HEK293 (cell line): ENCODE data around the gene CBR1.

Source experiments
- GFI1B ChIP-seq: fragments of 450-650 bp; formaldehyde crosslinking; IDR thresholded peaks from 2 replicates; pipeline ENCODE4 v1.5.1; 2016; ENCODE audit warnings: missing biosample characterization, missing genetic modification characterization
- KLF9 ChIP-seq: fragments of 450-650 bp; formaldehyde crosslinking; IDR thresholded peaks from 2 replicates; pipeline ENCODE4 v1.5.1; 2016; ENCODE audit warnings: missing biosample characterization, missing genetic modification characterization, low read depth
- MYNN ChIP-seq: fragments of 450-650 bp; formaldehyde crosslinking; IDR thresholded peaks from 2 replicates; pipeline ENCODE4 v1.5.1; 2016; ENCODE audit warnings: missing biosample characterization, missing genetic modification characterization, borderline replicate concordance
- YY1 ChIP-seq: fragments of 450-650 bp; formaldehyde crosslinking; IDR thresholded peaks from 2 replicates; pipeline ENCODE4 v1.5.1; 2018; ENCODE audit warnings: missing biosample characterization, missing genetic modification characterization
- ZBTB21 ChIP-seq: fragments of 450-650 bp; formaldehyde crosslinking; IDR thresholded peaks from 2 replicates; pipeline ENCODE4 v1.5.1; 2017; ENCODE audit warnings: missing biosample characterization, missing genetic modification characterization
- ZEB2 ChIP-seq: fragments of 450-650 bp; formaldehyde crosslinking; IDR thresholded peaks from 2 replicates; pipeline ENCODE4 v1.5.1; 2016; ENCODE audit warnings: missing biosample characterization, missing genetic modification characterization
- ZNF133 ChIP-seq: fragments of 450-650 bp; formaldehyde crosslinking; IDR thresholded peaks from 2 replicates; pipeline ENCODE4 v1.5.1; 2016; ENCODE audit warnings: missing biosample characterization, missing genetic modification characterization
- ZNF184 ChIP-seq: fragments of 450-650 bp; IDR thresholded peaks from 2 replicates; pipeline ENCODE4 v1.5.1; 2018; ENCODE audit warnings: missing biosample characterization, mild to moderate bottlenecking, missing genetic modification characterization
- ZNF266 ChIP-seq: fragments of 450-650 bp; formaldehyde crosslinking; IDR thresholded peaks from 2 replicates; pipeline ENCODE4 v1.5.1; 2016; ENCODE audit warnings: missing biosample characterization, missing genetic modification characterization, low read depth
- ZNF391 ChIP-seq: fragments of 450-650 bp; formaldehyde crosslinking; IDR thresholded peaks from 2 replicates; pipeline ENCODE4 v1.5.1; 2016; ENCODE audit warnings: low read depth, missing biosample characterization, missing genetic modification characterization, borderline replicate concordance
- ZNF394 ChIP-seq: fragments of 450-650 bp; formaldehyde crosslinking; IDR thresholded peaks from 2 replicates; pipeline ENCODE4 v1.5.1; 2016; ENCODE audit warnings: missing biosample characterization, missing genetic modification characterization, mild to moderate bottlenecking, moderate library complexity, borderline replicate concordance
- ZNF521 ChIP-seq: fragments of 450-650 bp; formaldehyde crosslinking; IDR thresholded peaks from 2 replicates; pipeline ENCODE4 v1.5.1; 2017; ENCODE audit warnings: missing biosample characterization, mild to moderate bottlenecking, missing genetic modification characterization
- ZNF549 ChIP-seq: fragments of 450-650 bp; IDR thresholded peaks from 2 replicates; pipeline ENCODE4 v1.5.1; 2018; ENCODE audit warnings: missing biosample characterization, missing genetic modification characterization, mild to moderate bottlenecking, inconsistent platforms, moderate library complexity
- ZNF654 ChIP-seq: fragments of 450-650 bp; formaldehyde crosslinking; IDR thresholded peaks from 2 replicates; pipeline ENCODE4 v1.5.1; 2016; ENCODE audit warnings: low read depth, missing biosample characterization, missing genetic modification characterization
- ZNF670 ChIP-seq: fragments of 450-650 bp; formaldehyde crosslinking; IDR thresholded peaks from 2 replicates; pipeline ENCODE4 v1.5.1; 2016; ENCODE audit warnings: missing biosample characterization, missing genetic modification characterization, low read depth
- ZNF776 ChIP-seq: fragments of 450-650 bp; formaldehyde crosslinking; IDR thresholded peaks from 2 replicates; pipeline ENCODE4 v1.5.0; 2017; ENCODE audit warnings: missing biosample characterization, missing genetic modification characterization, borderline replicate concordance
- ZNF777 ChIP-seq: fragments of 450-650 bp; formaldehyde crosslinking; IDR thresholded peaks from 2 replicates; pipeline ENCODE4 v1.5.1; 2017; ENCODE audit warnings: missing biosample characterization, missing genetic modification characterization, borderline replicate concordance
- ZNF785 ChIP-seq: fragments of 450-650 bp; formaldehyde crosslinking; IDR thresholded peaks from 2 replicates; pipeline ENCODE4 v1.5.1; 2016; ENCODE audit warnings: missing biosample characterization, missing genetic modification characterization
- ZNF830 ChIP-seq: fragments of 450-650 bp; IDR thresholded peaks from 2 replicates; pipeline ENCODE4 v1.5.0; 2018; ENCODE audit warnings: missing biosample characterization, missing genetic modification characterization, low read depth, mild to moderate bottlenecking, moderate library complexity
- ZNF837 ChIP-seq: fragments of 450-650 bp; formaldehyde crosslinking; IDR thresholded peaks from 2 replicates; pipeline ENCODE4 v1.5.1; 2016; ENCODE audit warnings: missing biosample characterization, missing genetic modification characterization
- TF ChIP-seq, protein P1 (sequence below): fragments of 450-650 bp; formaldehyde crosslinking; IDR thresholded peaks from 2 replicates; pipeline ENCODE4 v1.5.1; 2016; ENCODE audit warnings: missing biosample characterization, missing genetic modification characterization
- TF ChIP-seq, protein P2 (sequence below): fragments of 450-650 bp; formaldehyde crosslinking; IDR thresholded peaks from 2 replicates; pipeline ENCODE4 v1.5.1; 2016; ENCODE audit warnings: missing biosample characterization, missing genetic modification characterization
- TF ChIP-seq, protein P3 (sequence below): fragments of 450-650 bp; IDR thresholded peaks from 2 replicates; pipeline ENCODE4 v1.5.1; 2018; ENCODE audit warnings: missing biosample characterization, missing genetic modification characterization
- TF ChIP-seq, protein P4 (sequence below): fragments of 450-650 bp; formaldehyde crosslinking; IDR thresholded peaks from 2 replicates; pipeline ENCODE4 v1.5.1; 2016; ENCODE audit warnings: missing biosample characterization, missing genetic modification characterization, borderline replicate concordance
- TF ChIP-seq, protein P5 (sequence below): fragments of 450-650 bp; formaldehyde crosslinking; IDR thresholded peaks from 2 replicates; pipeline ENCODE4 v1.5.1; 2016; ENCODE audit warnings: missing biosample characterization, missing genetic modification characterization

Gene CBR1

DNA sequence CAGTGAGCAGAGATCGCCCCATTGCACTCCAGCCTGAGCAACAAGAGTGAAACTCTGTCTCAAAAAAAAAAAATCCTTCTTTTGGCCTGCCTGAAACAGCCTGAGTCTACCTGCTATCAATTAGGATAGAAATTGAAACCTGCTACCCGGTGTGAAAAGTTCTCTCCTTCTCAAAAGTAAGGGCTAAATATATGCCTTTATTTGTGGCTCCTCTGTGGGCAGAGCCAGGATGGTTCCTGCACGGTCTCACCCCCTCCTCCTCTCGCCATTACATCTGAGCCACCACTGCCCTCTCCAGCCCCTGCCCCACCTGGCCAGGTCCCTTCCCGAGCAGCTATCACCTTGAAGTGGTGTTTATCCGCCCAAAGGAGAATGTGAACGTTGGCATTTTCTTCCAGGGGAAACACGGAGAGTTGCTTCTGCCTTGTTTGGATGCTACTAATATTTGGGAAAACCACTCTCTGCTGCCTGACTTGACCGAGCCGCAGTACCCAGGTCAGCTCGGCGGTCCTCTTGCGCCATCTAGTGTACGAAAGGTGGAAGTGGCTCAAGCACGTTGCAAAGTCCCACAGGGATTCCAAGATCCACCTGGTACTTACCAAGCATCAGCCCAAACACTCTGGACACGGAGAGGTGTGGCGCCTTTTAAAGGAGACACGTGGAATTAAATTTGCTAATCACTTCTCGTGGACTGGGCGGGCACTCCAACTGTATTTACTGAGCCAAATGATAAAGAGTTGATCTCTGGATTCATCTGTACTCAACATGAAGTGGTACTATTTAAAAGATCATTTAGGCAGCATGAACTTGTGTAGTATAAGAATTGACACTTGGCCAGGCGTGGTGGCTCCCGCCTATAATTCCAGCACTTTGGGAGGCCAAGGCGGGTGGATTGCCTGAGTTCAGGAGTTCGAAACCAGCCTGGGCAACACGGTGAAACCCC lies 41.4 kb upstream of the CBR1 start (continued):
- TF ChIP-seq ZNF549 (tag by site-specific recombination): no peak
- TF ChIP-seq, protein P1, sequence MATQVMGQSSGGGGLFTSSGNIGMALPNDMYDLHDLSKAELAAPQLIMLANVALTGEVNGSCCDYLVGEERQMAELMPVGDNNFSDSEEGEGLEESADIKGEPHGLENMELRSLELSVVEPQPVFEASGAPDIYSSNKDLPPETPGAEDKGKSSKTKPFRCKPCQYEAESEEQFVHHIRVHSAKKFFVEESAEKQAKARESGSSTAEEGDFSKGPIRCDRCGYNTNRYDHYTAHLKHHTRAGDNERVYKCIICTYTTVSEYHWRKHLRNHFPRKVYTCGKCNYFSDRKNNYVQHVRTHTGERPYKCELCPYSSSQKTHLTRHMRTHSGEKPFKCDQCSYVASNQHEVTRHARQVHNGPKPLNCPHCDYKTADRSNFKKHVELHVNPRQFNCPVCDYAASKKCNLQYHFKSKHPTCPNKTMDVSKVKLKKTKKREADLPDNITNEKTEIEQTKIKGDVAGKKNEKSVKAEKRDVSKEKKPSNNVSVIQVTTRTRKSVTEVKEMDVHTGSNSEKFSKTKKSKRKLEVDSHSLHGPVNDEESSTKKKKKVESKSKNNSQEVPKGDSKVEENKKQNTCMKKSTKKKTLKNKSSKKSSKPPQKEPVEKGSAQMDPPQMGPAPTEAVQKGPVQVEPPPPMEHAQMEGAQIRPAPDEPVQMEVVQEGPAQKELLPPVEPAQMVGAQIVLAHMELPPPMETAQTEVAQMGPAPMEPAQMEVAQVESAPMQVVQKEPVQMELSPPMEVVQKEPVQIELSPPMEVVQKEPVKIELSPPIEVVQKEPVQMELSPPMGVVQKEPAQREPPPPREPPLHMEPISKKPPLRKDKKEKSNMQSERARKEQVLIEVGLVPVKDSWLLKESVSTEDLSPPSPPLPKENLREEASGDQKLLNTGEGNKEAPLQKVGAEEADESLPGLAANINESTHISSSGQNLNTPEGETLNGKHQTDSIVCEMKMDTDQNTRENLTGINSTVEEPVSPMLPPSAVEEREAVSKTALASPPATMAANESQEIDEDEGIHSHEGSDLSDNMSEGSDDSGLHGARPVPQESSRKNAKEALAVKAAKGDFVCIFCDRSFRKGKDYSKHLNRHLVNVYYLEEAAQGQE (tag by site-specific recombination): no peak
- no peak for TF ChIP-seq YY1 (tag by site-specific recombination)
- TF ChIP-seq, protein P2, sequence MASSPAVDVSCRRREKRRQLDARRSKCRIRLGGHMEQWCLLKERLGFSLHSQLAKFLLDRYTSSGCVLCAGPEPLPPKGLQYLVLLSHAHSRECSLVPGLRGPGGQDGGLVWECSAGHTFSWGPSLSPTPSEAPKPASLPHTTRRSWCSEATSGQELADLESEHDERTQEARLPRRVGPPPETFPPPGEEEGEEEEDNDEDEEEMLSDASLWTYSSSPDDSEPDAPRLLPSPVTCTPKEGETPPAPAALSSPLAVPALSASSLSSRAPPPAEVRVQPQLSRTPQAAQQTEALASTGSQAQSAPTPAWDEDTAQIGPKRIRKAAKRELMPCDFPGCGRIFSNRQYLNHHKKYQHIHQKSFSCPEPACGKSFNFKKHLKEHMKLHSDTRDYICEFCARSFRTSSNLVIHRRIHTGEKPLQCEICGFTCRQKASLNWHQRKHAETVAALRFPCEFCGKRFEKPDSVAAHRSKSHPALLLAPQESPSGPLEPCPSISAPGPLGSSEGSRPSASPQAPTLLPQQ: no peak
- TF ChIP-seq ZNF133: no peak
- TF ChIP-seq, protein P3, sequence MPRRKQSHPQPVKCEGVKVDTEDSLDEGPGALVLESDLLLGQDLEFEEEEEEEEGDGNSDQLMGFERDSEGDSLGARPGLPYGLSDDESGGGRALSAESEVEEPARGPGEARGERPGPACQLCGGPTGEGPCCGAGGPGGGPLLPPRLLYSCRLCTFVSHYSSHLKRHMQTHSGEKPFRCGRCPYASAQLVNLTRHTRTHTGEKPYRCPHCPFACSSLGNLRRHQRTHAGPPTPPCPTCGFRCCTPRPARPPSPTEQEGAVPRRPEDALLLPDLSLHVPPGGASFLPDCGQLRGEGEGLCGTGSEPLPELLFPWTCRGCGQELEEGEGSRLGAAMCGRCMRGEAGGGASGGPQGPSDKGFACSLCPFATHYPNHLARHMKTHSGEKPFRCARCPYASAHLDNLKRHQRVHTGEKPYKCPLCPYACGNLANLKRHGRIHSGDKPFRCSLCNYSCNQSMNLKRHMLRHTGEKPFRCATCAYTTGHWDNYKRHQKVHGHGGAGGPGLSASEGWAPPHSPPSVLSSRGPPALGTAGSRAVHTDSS (tag by site-specific recombination): no peak
- TF ChIP-seq ZNF785 (tag by site-specific recombination): no peak
- TF ChIP-seq ZEB2: no peak
- TF ChIP-seq ZNF830 (tag by site-specific recombination): no peak
- TF ChIP-seq ZNF777: no peak
- TF ChIP-seq, protein P4, sequence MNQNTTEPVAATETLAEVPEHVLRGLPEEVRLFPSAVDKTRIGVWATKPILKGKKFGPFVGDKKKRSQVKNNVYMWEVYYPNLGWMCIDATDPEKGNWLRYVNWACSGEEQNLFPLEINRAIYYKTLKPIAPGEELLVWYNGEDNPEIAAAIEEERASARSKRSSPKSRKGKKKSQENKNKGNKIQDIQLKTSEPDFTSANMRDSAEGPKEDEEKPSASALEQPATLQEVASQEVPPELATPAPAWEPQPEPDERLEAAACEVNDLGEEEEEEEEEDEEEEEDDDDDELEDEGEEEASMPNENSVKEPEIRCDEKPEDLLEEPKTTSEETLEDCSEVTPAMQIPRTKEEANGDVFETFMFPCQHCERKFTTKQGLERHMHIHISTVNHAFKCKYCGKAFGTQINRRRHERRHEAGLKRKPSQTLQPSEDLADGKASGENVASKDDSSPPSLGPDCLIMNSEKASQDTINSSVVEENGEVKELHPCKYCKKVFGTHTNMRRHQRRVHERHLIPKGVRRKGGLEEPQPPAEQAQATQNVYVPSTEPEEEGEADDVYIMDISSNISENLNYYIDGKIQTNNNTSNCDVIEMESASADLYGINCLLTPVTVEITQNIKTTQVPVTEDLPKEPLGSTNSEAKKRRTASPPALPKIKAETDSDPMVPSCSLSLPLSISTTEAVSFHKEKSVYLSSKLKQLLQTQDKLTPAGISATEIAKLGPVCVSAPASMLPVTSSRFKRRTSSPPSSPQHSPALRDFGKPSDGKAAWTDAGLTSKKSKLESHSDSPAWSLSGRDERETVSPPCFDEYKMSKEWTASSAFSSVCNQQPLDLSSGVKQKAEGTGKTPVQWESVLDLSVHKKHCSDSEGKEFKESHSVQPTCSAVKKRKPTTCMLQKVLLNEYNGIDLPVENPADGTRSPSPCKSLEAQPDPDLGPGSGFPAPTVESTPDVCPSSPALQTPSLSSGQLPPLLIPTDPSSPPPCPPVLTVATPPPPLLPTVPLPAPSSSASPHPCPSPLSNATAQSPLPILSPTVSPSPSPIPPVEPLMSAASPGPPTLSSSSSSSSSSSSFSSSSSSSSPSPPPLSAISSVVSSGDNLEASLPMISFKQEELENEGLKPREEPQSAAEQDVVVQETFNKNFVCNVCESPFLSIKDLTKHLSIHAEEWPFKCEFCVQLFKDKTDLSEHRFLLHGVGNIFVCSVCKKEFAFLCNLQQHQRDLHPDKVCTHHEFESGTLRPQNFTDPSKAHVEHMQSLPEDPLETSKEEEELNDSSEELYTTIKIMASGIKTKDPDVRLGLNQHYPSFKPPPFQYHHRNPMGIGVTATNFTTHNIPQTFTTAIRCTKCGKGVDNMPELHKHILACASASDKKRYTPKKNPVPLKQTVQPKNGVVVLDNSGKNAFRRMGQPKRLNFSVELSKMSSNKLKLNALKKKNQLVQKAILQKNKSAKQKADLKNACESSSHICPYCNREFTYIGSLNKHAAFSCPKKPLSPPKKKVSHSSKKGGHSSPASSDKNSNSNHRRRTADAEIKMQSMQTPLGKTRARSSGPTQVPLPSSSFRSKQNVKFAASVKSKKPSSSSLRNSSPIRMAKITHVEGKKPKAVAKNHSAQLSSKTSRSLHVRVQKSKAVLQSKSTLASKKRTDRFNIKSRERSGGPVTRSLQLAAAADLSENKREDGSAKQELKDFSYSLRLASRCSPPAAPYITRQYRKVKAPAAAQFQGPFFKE: no peak
- peak; percentile 26; the same call in 1 of the 2 replicates for TF ChIP-seq ZNF391 (tag by site-specific recombination)
- TF ChIP-seq ZNF394 (tag by site-specific recombination): no peak
- TF ChIP-seq ZBTB21 (tag by site-specific recombination): no peak
- peak; percentile 98 for TF ChIP-seq ZNF654 (tag by site-specific recombination)
- no peak for TF ChIP-seq GFI1B
- TF ChIP-seq MYNN: no peak
- no peak for TF ChIP-seq ZNF670 (tag by site-specific recombination)
- TF ChIP-seq, protein P5, sequence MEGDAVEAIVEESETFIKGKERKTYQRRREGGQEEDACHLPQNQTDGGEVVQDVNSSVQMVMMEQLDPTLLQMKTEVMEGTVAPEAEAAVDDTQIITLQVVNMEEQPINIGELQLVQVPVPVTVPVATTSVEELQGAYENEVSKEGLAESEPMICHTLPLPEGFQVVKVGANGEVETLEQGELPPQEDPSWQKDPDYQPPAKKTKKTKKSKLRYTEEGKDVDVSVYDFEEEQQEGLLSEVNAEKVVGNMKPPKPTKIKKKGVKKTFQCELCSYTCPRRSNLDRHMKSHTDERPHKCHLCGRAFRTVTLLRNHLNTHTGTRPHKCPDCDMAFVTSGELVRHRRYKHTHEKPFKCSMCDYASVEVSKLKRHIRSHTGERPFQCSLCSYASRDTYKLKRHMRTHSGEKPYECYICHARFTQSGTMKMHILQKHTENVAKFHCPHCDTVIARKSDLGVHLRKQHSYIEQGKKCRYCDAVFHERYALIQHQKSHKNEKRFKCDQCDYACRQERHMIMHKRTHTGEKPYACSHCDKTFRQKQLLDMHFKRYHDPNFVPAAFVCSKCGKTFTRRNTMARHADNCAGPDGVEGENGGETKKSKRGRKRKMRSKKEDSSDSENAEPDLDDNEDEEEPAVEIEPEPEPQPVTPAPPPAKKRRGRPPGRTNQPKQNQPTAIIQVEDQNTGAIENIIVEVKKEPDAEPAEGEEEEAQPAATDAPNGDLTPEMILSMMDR: peak; percentile 88
- no peak for TF ChIP-seq ZNF184 (tag by site-specific recombination)
- no peak for TF ChIP-seq KLF9 (tag by site-specific recombination)
- no peak for TF ChIP-seq ZNF776 (tag by site-specific recombination)
- no peak for TF ChIP-seq ZNF837 (tag by site-specific recombination)
- TF ChIP-seq ZNF266: no peak
- no peak for TF ChIP-seq ZNF521 (tag by site-specific recombination)
